OCI-LY7 (cell line): Measurements from ENCODE around the gene CALM1. TPM values are rescaled to one million over a fixed set of nuclear protein-coding genes. Genes with fewer than 3 reads are reported as not detected.

Experiments used
- BruUV-seq: library from RNA; stranded (reverse); fragments of 400-500 nt; replicated peaks from 2 replicates; lab custom pipeline; 2021; lab: Mats Ljungman, UMichigan
- CTCF ChIA-PET: fragments of 300-600 bp; sonication (Branson Sonifier 250); formaldehyde crosslinking; loops from one replicate; lab custom pipeline; 2022; ENCODE audit warnings: antibody characterized with exemption; ENCODE audit not compliant: unreplicated experiment; lab: Charles Lee
- POLR2A ChIA-PET: fragments of 300-600 bp; sonication (Branson Sonifier 250); formaldehyde crosslinking; loops from one replicate; lab custom pipeline; 2022; ENCODE audit warnings: antibody characterized with exemption; lab: Charles Lee
- DNase-seq: peaks from one replicate; pipeline ENCODE4 v3.0.0-alpha.2; 2015; ENCODE audit warnings: low spot score
- H2AFZ ChIP-seq: fragments of 200-600 bp; sonication (generic), shearing (Covaris generic); 2 replicates; pipeline ENCODE4 v1.6.1; 2014; ENCODE audit warnings: mild to moderate bottlenecking, antibody characterized with exemption, low read length, moderate library complexity
- H3K27ac ChIP-seq: fragments of 200-600 bp; sonication (generic); 2 replicates; pipeline ENCODE4 v1.5.1; 2014; ENCODE audit warnings: mixed run types, low read depth, mild to moderate bottlenecking, moderate library complexity, low read length, inconsistent platforms; ENCODE audit not compliant: poor library complexity, severe bottlenecking
- H3K36me3 ChIP-seq: fragments of 200-600 bp; sonication (generic); 2 replicates; pipeline ENCODE4 v1.6.1; 2014; ENCODE audit warnings: mild to moderate bottlenecking, antibody characterized with exemption, low read length, moderate library complexity, mixed read lengths; ENCODE audit not compliant: insufficient read depth
- H3K4me1 ChIP-seq: fragments of 200-600 bp; sonication (generic); 2 replicates; pipeline ENCODE4 v1.5.1; 2014; ENCODE audit warnings: mild to moderate bottlenecking, low read length; ENCODE audit not compliant: insufficient read depth, poor library complexity, severe bottlenecking
- H3K4me2 ChIP-seq: fragments of 200-600 bp; sonication (generic); 2 replicates; pipeline ENCODE4 v1.6.1; 2014; ENCODE audit warnings: mild to moderate bottlenecking, low read length
- H3K4me3 ChIP-seq: fragments of 200-600 bp; sonication (generic); 2 replicates; pipeline ENCODE4 v1.5.1; 2014; ENCODE audit warnings: mild to moderate bottlenecking, low read depth, low read length; ENCODE audit not compliant: poor library complexity, severe bottlenecking
- H3K79me2 ChIP-seq: fragments of 200-600 bp; sonication (generic); 2 replicates; pipeline ENCODE4 v1.6.1; 2016; ENCODE audit warnings: low read depth, mild to moderate bottlenecking, low read length, moderate library complexity, mixed read lengths; ENCODE audit not compliant: insufficient read depth
- H3K9me2 ChIP-seq: fragments of 200-600 bp; sonication (generic); 2 replicates; pipeline ENCODE4 v1.6.1; 2016; ENCODE audit warnings: mild to moderate bottlenecking, low read length, mixed read lengths; ENCODE audit not compliant: insufficient read depth
- H3K9me3 ChIP-seq: fragments of 200-600 bp; sonication (generic); 2 replicates; pipeline ENCODE4 v1.6.1; 2014; ENCODE audit warnings: mild to moderate bottlenecking, mixed run types, low read length, mixed read lengths
- H4K20me1 ChIP-seq: fragments of 200-600 bp; sonication (generic); 2 replicates; pipeline ENCODE4 v1.6.1; 2014; ENCODE audit warnings: mild to moderate bottlenecking, antibody characterized with exemption, low read length, moderate library complexity, mixed read lengths; ENCODE audit not compliant: insufficient read depth
- EZH2phosphoT487 ChIP-seq: fragments of 200-600 bp; sonication (generic); IDR thresholded peaks from 2 replicates; pipeline ENCODE4 v1.6.1; 2018; ENCODE audit warnings: low read depth, borderline replicate concordance, mild to moderate bottlenecking, mixed run types, antibody characterized with exemption, low read length, moderate library complexity, mixed read lengths
- intact Hi-C: fragments of 100-400 bp; cut with micrococcal nuclease; formaldehyde crosslinking; loops from one replicate; pipeline ENCODE4 v1.10.0; 2022; ENCODE audit not compliant: unreplicated experiment
- total RNA-seq, 2 experiments: library from RNA; depleted of rRNA in 1 of 2; stranded (reverse); fragments of >200 nt in 1 of 2; shearing (Covaris generic) in 1 of 2; gene quantifications; 2 replicates each; pipeline ENCODE4 v1.2.3, GENCODE V29; 2014 to 2022
- TF ChIP-seq, protein P1 (sequence below): fragments of 200-600 bp; sonication (generic); conservative IDR thresholded peaks from 2 replicates; pipeline ENCODE4 v1.5.1; 2014; ENCODE audit warnings: mild to moderate bottlenecking, antibody characterized with exemption, low read length, moderate library complexity, mixed read lengths

The CALM1 gene
- total RNA-seq, 2 experiments from 2014 or later, result 282 to 311 TPM

DNA sequence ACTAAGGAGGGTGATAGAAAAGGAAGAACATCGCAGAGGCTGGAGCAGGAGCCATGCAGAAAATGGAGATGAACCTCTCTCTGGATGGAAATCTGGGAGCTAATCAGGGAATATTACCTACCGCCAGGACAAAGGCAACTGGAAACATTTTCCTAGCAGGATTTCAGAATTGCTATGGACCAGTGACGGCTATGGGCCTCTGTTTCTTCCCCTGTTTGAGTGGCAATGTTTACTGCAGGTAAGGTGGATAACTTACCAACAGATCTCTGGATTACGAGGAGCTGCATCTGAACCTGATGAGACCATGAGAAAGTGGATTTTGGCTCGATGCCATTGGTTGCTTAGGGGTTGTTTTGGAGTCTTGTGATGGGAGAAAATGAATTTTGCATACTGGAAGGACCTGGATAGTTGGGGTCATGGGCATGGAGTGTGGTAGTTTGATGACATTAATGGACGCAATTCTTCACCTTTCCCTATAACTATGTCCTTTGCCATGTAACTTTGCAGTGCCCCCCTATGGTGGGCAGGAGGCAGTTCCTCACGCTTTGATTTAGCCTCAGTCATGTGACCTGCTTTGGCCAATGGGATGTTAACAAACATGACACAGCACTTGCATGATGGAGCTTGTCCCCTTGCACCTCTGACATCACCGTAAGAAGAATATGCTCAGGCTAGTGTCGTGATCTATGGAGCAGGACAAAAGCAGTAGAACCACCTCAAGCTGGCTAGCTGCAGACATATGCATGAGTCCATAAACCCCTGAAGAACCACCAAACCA, 51.1 kb downstream of the CALM1 start:
- Histone ChIP-seq H3K79me2 (no peaks in the 10 kb centered on the region), H3K4me2 (no peak overlapping the region), H4K20me1 (no peaks in the 10 kb centered on the region), H3K4me1 (no peaks in the 10 kb centered on the region), H3K9me3 (no peaks in the 10 kb centered on the region), H3K36me3 (no peaks in the 10 kb centered on the region), H3K27ac (no peak overlapping the region), H3K9me2 (no peaks in the 10 kb centered on the region), H2AFZ (no peak overlapping the region), H3K4me3 (no peak overlapping the region)
- no TSS peak for BruUV-seq
- POLR2A ChIA-PET, result no interaction called here
- intact Hi-C loops, result no loop called here
- peak; percentile 24 for DNase-seq
- TF ChIP-seq, protein P1, sequence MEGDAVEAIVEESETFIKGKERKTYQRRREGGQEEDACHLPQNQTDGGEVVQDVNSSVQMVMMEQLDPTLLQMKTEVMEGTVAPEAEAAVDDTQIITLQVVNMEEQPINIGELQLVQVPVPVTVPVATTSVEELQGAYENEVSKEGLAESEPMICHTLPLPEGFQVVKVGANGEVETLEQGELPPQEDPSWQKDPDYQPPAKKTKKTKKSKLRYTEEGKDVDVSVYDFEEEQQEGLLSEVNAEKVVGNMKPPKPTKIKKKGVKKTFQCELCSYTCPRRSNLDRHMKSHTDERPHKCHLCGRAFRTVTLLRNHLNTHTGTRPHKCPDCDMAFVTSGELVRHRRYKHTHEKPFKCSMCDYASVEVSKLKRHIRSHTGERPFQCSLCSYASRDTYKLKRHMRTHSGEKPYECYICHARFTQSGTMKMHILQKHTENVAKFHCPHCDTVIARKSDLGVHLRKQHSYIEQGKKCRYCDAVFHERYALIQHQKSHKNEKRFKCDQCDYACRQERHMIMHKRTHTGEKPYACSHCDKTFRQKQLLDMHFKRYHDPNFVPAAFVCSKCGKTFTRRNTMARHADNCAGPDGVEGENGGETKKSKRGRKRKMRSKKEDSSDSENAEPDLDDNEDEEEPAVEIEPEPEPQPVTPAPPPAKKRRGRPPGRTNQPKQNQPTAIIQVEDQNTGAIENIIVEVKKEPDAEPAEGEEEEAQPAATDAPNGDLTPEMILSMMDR, result 0 out of 2 replicates have a peak, but pooled peaks have one; percentile 38
- no peak for TF ChIP-seq EZH2phosphoT487
- CTCF ChIA-PET, result no interaction called here

DNA sequence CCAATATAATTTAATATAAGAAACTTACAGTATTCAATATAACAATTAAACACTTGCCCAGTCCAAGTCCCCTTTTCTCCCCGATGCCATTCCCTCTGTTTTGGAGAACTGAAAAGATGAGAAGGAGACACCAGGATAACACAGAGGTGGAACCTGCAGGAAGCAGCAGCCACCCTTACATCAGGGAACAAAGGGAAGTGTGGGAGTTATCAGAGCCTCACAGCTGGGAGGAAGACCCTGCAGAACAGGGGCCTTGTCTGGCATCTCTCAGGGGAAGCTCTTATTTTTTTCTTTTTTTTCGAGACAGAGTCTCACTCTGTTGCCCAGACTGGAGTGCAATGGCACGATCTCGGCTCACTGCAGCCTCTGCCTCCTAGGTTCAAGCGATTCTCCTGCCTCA, 52.6 kb downstream of the CALM1 start:
- POLR2A ChIA-PET, result interaction anchor here (0.7 kb wide), 1 partner anchor 103 kb away, joined by 3 read pairs; no protein-coding TSS in a partner anchor
- intact Hi-C loops, result no loop called here
- Histone ChIP-seq H3K9me3 (no peaks in the 10 kb centered on the region), H3K4me1 (no peaks in the 10 kb centered on the region), H3K27ac (no peak overlapping the region), H4K20me1 (no peaks in the 10 kb centered on the region), H3K4me2 (no peak overlapping the region), H3K4me3 (no peak overlapping the region), H3K36me3 (no peaks in the 10 kb centered on the region), H3K9me2 (no peaks in the 10 kb centered on the region), H3K79me2 (no peaks in the 10 kb centered on the region), H2AFZ (no peak overlapping the region)
- no peak for TF ChIP-seq EZH2phosphoT487
- TF ChIP-seq, protein P1, result no peak
- no peak for DNase-seq
- BruUV-seq, result no TSS peak
- CTCF ChIA-PET, result no interaction called here

DNA sequence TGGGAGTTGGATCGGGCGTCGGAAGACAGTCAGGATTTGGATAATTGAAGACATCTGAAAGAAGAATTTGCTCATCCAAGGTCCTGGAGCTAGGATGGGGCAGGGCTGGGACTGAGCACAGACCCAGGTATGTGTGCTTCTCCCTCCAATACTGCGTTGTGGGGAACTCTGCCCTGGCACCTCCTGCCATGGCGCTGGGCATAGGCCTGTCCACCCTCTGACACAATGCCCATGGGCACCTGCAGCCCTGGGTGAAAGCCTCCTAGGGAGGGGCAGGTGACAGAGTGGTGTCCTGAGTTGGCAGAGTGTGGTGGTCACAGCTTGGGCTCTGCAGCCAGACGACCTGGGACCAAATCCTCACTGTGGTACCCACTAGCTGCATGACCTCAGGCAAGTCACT, 53.3 kb downstream of the CALM1 start:
- H3K4me2 ChIP-seq, result no peak overlapping the region
- H3K27ac ChIP-seq, result no peak overlapping the region
- no peaks in the 10 kb centered on the region for H3K9me3 ChIP-seq
- H3K79me2 ChIP-seq, result no peaks in the 10 kb centered on the region
- H3K4me3 ChIP-seq, result no peak overlapping the region
- TF ChIP-seq, protein P1, result no peak
- no peak for TF ChIP-seq EZH2phosphoT487
- no TSS peak for BruUV-seq
- H4K20me1 ChIP-seq, result no peaks in the 10 kb centered on the region
- H3K4me1 ChIP-seq, result no peaks in the 10 kb centered on the region
- POLR2A ChIA-PET, result no interaction called here
- H3K9me2 ChIP-seq, result no peaks in the 10 kb centered on the region
- intact Hi-C loops, result no loop called here
- H3K36me3 ChIP-seq, result no peaks in the 10 kb centered on the region
- CTCF ChIA-PET, result no interaction called here
- no peak for DNase-seq
- no peak overlapping the region for H2AFZ ChIP-seq
